ENCODE measurements around the gene KDM4C. TPM values are rescaled to one million over a fixed set of nuclear protein-coding genes. Genes with fewer than 3 reads are reported as not detected.

KDM4C gene
- total and polyA plus RNA-seq, 2 of the 13 experiments (the other 11 are each of a cell fraction or from before 2014, with no cell fraction given): 19.4 to 23.6 TPM

DNA sequence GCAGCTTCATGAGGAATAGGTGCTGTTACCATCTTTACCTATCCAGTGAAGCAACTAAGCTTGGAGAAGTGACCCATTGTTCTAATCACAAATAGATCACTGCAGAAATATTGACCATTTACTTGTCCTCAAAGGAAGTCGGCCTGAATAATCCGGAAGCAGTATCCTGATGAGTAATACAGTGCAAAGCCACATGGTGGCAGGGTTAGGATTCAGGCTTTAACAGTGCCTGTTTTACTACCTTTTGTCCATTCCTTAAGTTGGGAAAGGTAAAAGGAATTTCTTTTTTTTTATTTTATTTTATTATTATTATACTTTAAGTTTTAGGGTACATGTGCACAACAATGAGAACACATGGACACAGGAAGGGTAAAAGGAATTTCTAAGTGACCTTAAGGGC, 336.3 kb downstream of the KDM4C start (continued):
- TF ChIP-seq ZNF296 (CRISPR knock-in tag; conservative IDR thresholded peaks at IDR 0.05): no peak
- 0 out of 2 replicates have a peak, but pooled peaks have one; percentile 8 for TF ChIP-seq CTCF (CRISPR knock-in tag; IDR thresholded peaks at IDR 0.05)
- no peak for TF ChIP-seq ZBTB33 (CRISPR knock-in tag; IDR thresholded peaks at IDR 0.05)
- no peak for TF ChIP-seq THAP9 (CRISPR knock-in tag; IDR thresholded peaks at IDR 0.05; ENCODE audit: borderline replicate concordance)
- no peak for TF ChIP-seq ZSCAN29 (CRISPR knock-in tag; conservative IDR thresholded peaks at IDR 0.05)
- TF ChIP-seq ZNF3 (CRISPR knock-in tag; IDR thresholded peaks at IDR 0.05): no peak
- 0 out of 2 replicates have a peak, but pooled peaks have one; percentile 10 for TF ChIP-seq SMC3 (IDR thresholded peaks at IDR 0.05; ENCODE audit: low read length)
- TF ChIP-seq ZNF136 (CRISPR knock-in tag; IDR thresholded peaks at IDR 0.05; ENCODE audit: low read depth): no peak
- TF ChIP-seq ZSCAN12 (CRISPR knock-in tag; IDR thresholded peaks at IDR 0.05): no peak
- no peak for TF ChIP-seq ZNF235 (CRISPR knock-in tag; IDR thresholded peaks at IDR 0.05; ENCODE audit: borderline replicate concordance)
- TF ChIP-seq ZBTB3 (CRISPR knock-in tag; IDR thresholded peaks at IDR 0.05; ENCODE audit: borderline replicate concordance, low read depth): no peak
- TF ChIP-seq MNT (IDR thresholded peaks at IDR 0.05): peak; percentile 28; the same call in 1 of the 2 replicates
- no peak for TF ChIP-seq XBP1 (CRISPR knock-in tag; IDR thresholded peaks at IDR 0.05)
- no peak for TF ChIP-seq ZFP41 (CRISPR knock-in tag; IDR thresholded peaks at IDR 0.05; ENCODE audit: borderline replicate concordance)
- no peak for TF ChIP-seq SNAPC2 (CRISPR knock-in tag; IDR thresholded peaks at IDR 0.05)
- no peak for TF ChIP-seq ZNF713 (CRISPR knock-in tag; IDR thresholded peaks at IDR 0.05)
- TF ChIP-seq GABPA (IDR thresholded peaks at IDR 0.05; ENCODE audit: low read depth, low read length): no peak
- 0 out of 2 replicates have a peak, but pooled peaks have one; percentile 11 for TF ChIP-seq GABPA (CRISPR knock-in tag; IDR thresholded peaks at IDR 0.05; ENCODE audit: low read depth)
- no peak for TF ChIP-seq BRF2 (CRISPR knock-in tag; IDR thresholded peaks at IDR 0.05)
